ENCODE data around the gene GLYR1.
"Not testable (repeated sequence)": the region's sequence is repeated elsewhere in the genome, so short reads cannot be mapped to it uniquely, and the experiment has no call there.

The GLYR1 gene

GRCh38 chr16:4784444-4784987 lies 62.6 kb downstream of the GLYR1 start:
- not testable (repeated sequence) for H2BK5ac ChIP-seq (ENCODE audit: low read depth, low read length, poor library complexity, severe bottlenecking); H3K36me3 ChIP-seq (ENCODE audit: control insufficient read depth in 1 of 2, insufficient read depth in 2 of 2, low read depth in 1 of 2, low read length in 2 of 2); H3K23ac ChIP-seq (ENCODE audit: low read length in 2 of 2); H2AFZ ChIP-seq (ENCODE audit: low read depth, low read length); H3K9me3 ChIP-seq (ENCODE audit: control insufficient read depth, low read length); H3K4me3 ChIP-seq (ENCODE audit: insufficient read depth in 1 of 2, low read depth in 1 of 2, low read length in 2 of 2); H4K8ac ChIP-seq (ENCODE audit: low read length); H3K4ac ChIP-seq (ENCODE audit: low read depth in 1 of 2, low read length in 2 of 2); H3K4me1 ChIP-seq (ENCODE audit: control insufficient read depth, insufficient read depth, low read depth, low read length); H2BK120ac ChIP-seq (ENCODE audit: low read depth, low read length); H3K9ac ChIP-seq (ENCODE audit: low read length); H2BK15ac ChIP-seq (ENCODE audit: low read depth, poor library complexity, severe bottlenecking); H3K4me2 ChIP-seq (ENCODE audit: low read length, poor library complexity, severe bottlenecking); H3K14ac ChIP-seq (ENCODE audit: low read length in 2 of 2); H4K91ac ChIP-seq (ENCODE audit: low read length); H3K79me1 ChIP-seq (replicated peaks; ENCODE audit: low read length, poor library complexity, severe bottlenecking); H2AK5ac ChIP-seq (ENCODE audit: low read length, severe bottlenecking); DNase-seq; H3K18ac ChIP-seq (ENCODE audit: low read depth in 1 of 2, low read length in 2 of 2); H3K27ac ChIP-seq (ENCODE audit: low read length, poor library complexity, severe bottlenecking); H2BK12ac ChIP-seq (ENCODE audit: low read length in 2 of 2)
- H3K27me3 ChIP-seq (ENCODE audit: control insufficient read depth in 1 of 2, insufficient read depth in 1 of 2, low read length in 2 of 2): peaks cover 0 to 19% of the 10 kb centered on the region in 2 experiments
- WGBS: 97% methylated on average over 11 of the region's 14 CpGs

GRCh38 chr16:4783951-4784336 lies 63.1 kb downstream of the GLYR1 start:
- H3K4me2 ChIP-seq (ENCODE audit: low read length, poor library complexity, severe bottlenecking): no peak overlapping the region
- H3K27ac ChIP-seq (ENCODE audit: low read length, poor library complexity, severe bottlenecking): no peak overlapping the region
- H2BK120ac ChIP-seq (ENCODE audit: low read depth, low read length): no peak overlapping the region
- H2AFZ ChIP-seq (ENCODE audit: low read depth, low read length): no peak overlapping the region
- no peak overlapping the region for H2BK5ac ChIP-seq (ENCODE audit: low read depth, low read length, poor library complexity, severe bottlenecking)
- 80% methylated on average over 16 of the region's 16 CpGs for WGBS
- no peak overlapping the region for H3K4me3 ChIP-seq (ENCODE audit: insufficient read depth in 1 of 2, low read depth in 1 of 2, low read length in 2 of 2)
- H2BK12ac ChIP-seq (ENCODE audit: low read length in 2 of 2): no peak overlapping the region
- H3K36me3 ChIP-seq (ENCODE audit: control insufficient read depth in 1 of 2, insufficient read depth in 2 of 2, low read depth in 1 of 2, low read length in 2 of 2): no peaks in the 10 kb centered on the region
- H3K9ac ChIP-seq (ENCODE audit: low read length): no peak overlapping the region
- H4K8ac ChIP-seq (ENCODE audit: low read length): no peak overlapping the region
- H3K18ac ChIP-seq (ENCODE audit: low read depth in 1 of 2, low read length in 2 of 2): no peak overlapping the region
- no peak overlapping the region for H3K14ac ChIP-seq (ENCODE audit: low read length in 2 of 2)
- no peaks in the 10 kb centered on the region for H3K79me1 ChIP-seq (replicated peaks; ENCODE audit: low read length, poor library complexity, severe bottlenecking)
- peaks cover 0 to 15% of the 10 kb centered on the region in 2 experiments for H3K27me3 ChIP-seq (ENCODE audit: control insufficient read depth in 1 of 2, insufficient read depth in 1 of 2, low read length in 2 of 2)
- no peak overlapping the region for H2BK15ac ChIP-seq (ENCODE audit: low read depth, poor library complexity, severe bottlenecking)
- no peak for DNase-seq
- no peak overlapping the region for H3K23ac ChIP-seq (ENCODE audit: low read length in 2 of 2)
- no peak overlapping the region for H3K4ac ChIP-seq (ENCODE audit: low read depth in 1 of 2, low read length in 2 of 2)
- peaks cover 3% of the 10 kb centered on the region for H3K4me1 ChIP-seq (ENCODE audit: control insufficient read depth, insufficient read depth, low read depth, low read length)
- no peaks in the 10 kb centered on the region for H3K9me3 ChIP-seq (ENCODE audit: control insufficient read depth, low read length)
- H4K91ac ChIP-seq (ENCODE audit: low read length): no peak overlapping the region
- H2AK5ac ChIP-seq (ENCODE audit: low read length, severe bottlenecking): no peak overlapping the region

GRCh38 chr16:4783251-4783950 lies 63.7 kb downstream of the GLYR1 start:
- H3K36me3 ChIP-seq (ENCODE audit: control insufficient read depth in 1 of 2, insufficient read depth in 2 of 2, low read depth in 1 of 2, low read length in 2 of 2): no peaks in the 10 kb centered on the region
- H3K79me1 ChIP-seq (replicated peaks; ENCODE audit: low read length, poor library complexity, severe bottlenecking): no peaks in the 10 kb centered on the region
- peaks cover 0 to 12% of the 10 kb centered on the region in 2 experiments for H3K27me3 ChIP-seq (ENCODE audit: control insufficient read depth in 1 of 2, insufficient read depth in 1 of 2, low read length in 2 of 2)
- no peak overlapping the region for H3K4me3 ChIP-seq (ENCODE audit: insufficient read depth in 1 of 2, low read depth in 1 of 2, low read length in 2 of 2)
- 92% methylated on average over 25 of the region's 25 CpGs for WGBS
- H3K9ac ChIP-seq (ENCODE audit: low read length): no peak overlapping the region
- no peak overlapping the region for H3K23ac ChIP-seq (ENCODE audit: low read length in 2 of 2)
- no peak for DNase-seq
- H2BK15ac ChIP-seq (ENCODE audit: low read depth, poor library complexity, severe bottlenecking): no peak overlapping the region
- H3K27ac ChIP-seq (ENCODE audit: low read length, poor library complexity, severe bottlenecking): no peak overlapping the region
- no peak overlapping the region for H3K18ac ChIP-seq (ENCODE audit: low read depth in 1 of 2, low read length in 2 of 2)
- H2BK120ac ChIP-seq (ENCODE audit: low read depth, low read length): no peak overlapping the region
- no peak overlapping the region for H2BK5ac ChIP-seq (ENCODE audit: low read depth, low read length, poor library complexity, severe bottlenecking)
- H2AFZ ChIP-seq (ENCODE audit: low read depth, low read length): no peak overlapping the region
- no peak overlapping the region for H3K4me2 ChIP-seq (ENCODE audit: low read length, poor library complexity, severe bottlenecking)
- no peak overlapping the region for H3K14ac ChIP-seq (ENCODE audit: low read length in 2 of 2)
- no peak overlapping the region for H3K4ac ChIP-seq (ENCODE audit: low read depth in 1 of 2, low read length in 2 of 2)
- H3K9me3 ChIP-seq (ENCODE audit: control insufficient read depth, low read length): no peaks in the 10 kb centered on the region
- H3K4me1 ChIP-seq (ENCODE audit: control insufficient read depth, insufficient read depth, low read depth, low read length): peaks cover 3% of the 10 kb centered on the region
- no peak overlapping the region for H4K91ac ChIP-seq (ENCODE audit: low read length)
- no peak overlapping the region for H2BK12ac ChIP-seq (ENCODE audit: low read length in 2 of 2)
- H2AK5ac ChIP-seq (ENCODE audit: low read length, severe bottlenecking): no peak overlapping the region
- no peak overlapping the region for H4K8ac ChIP-seq (ENCODE audit: low read length)

GRCh38 chr16:4780235-4780634 lies 66.9 kb downstream of the GLYR1 start:
- H4K8ac ChIP-seq (ENCODE audit: low read length): no peak overlapping the region
- 72% methylated on average over 4 of the region's 4 CpGs for WGBS

More at GRCh38 chr16:4780235-4780634, 66.9 kb downstream of the GLYR1 start:
- Histone ChIP-seq H3K27ac (ENCODE audit: low read length, poor library complexity, severe bottlenecking) (no peak overlapping the region), H3K27me3 (ENCODE audit: control insufficient read depth in 1 of 2, insufficient read depth in 1 of 2, low read length in 2 of 2) (peaks cover 0 to 5% of the 10 kb centered on the region in 2 experiments), H3K9ac (ENCODE audit: low read length) (no peak overlapping the region), H3K79me1 (replicated peaks; ENCODE audit: low read length, poor library complexity, severe bottlenecking) (no peaks in the 10 kb centered on the region), H3K14ac (ENCODE audit: low read length in 2 of 2) (no peak overlapping the region), H2AFZ (ENCODE audit: low read depth, low read length) (no peak overlapping the region), H2BK12ac (ENCODE audit: low read length in 2 of 2) (no peak overlapping the region), H2AK5ac (ENCODE audit: low read length, severe bottlenecking) (no peak overlapping the region), H3K23ac (ENCODE audit: low read length in 2 of 2) (no peak overlapping the region), H3K4me3 (ENCODE audit: insufficient read depth in 1 of 2, low read depth in 1 of 2, low read length in 2 of 2) (no peak overlapping the region), H3K4ac (ENCODE audit: low read depth in 1 of 2, low read length in 2 of 2) (no peak overlapping the region), H3K36me3 (ENCODE audit: control insufficient read depth in 1 of 2, insufficient read depth in 2 of 2, low read depth in 1 of 2, low read length in 2 of 2) (no peaks in the 10 kb centered on the region), H3K4me1 (ENCODE audit: control insufficient read depth, insufficient read depth, low read depth, low read length) (no peaks in the 10 kb centered on the region), H4K91ac (ENCODE audit: low read length) (no peak overlapping the region), H3K4me2 (ENCODE audit: low read length, poor library complexity, severe bottlenecking) (no peak overlapping the region), H3K18ac (ENCODE audit: low read depth in 1 of 2, low read length in 2 of 2) (no peak overlapping the region), H3K9me3 (ENCODE audit: control insufficient read depth, low read length) (no peaks in the 10 kb centered on the region), H2BK120ac (ENCODE audit: low read depth, low read length) (no peak overlapping the region), H2BK15ac (ENCODE audit: low read depth, poor library complexity, severe bottlenecking) (no peak overlapping the region), H2BK5ac (ENCODE audit: low read depth, low read length, poor library complexity, severe bottlenecking) (no peak overlapping the region)
- no peak for DNase-seq
